NCI-H2107 (cell line): ENCODE data around the gene SRF.

Experiments used
- DNase-seq: peaks from one replicate; lab custom pipeline; 2025; lab: John Stamatoyannopoulos, UW

The SRF gene

GRCh38 chr6:43183441-43183840 is 12.4 kb downstream of the SRF start:
- no peak for DNase-seq

- DNase-seq, result no peak
Observed at GRCh38 chr6:43184268-43184985, 13.4 kb downstream of the SRF start.

- DNase-seq, result no peak
Observed at GRCh38 chr6:43185391-43185985, 14.4 kb downstream of the SRF start.

- no peak for DNase-seq
Observed at GRCh38 chr6:43186019-43186418, 14.9 kb downstream of the SRF start.

- no peak for DNase-seq
Observed at GRCh38 chr6:43186706-43187105, 15.6 kb downstream of the SRF start.

GRCh38 chr6:43187821-43188220 is 16.8 kb downstream of the SRF start:
- DNase-seq, result no peak

GRCh38 chr6:43188426-43188825 is 17.4 kb downstream of the SRF start:
- DNase-seq, result no peak

GRCh38 chr6:43189776-43190304 is 18.8 kb downstream of the SRF start:
- DNase-seq, result no peak

- no peak for DNase-seq
Observed at GRCh38 chr6:43192911-43193310, 21.8 kb downstream of the SRF start.

GRCh38 chr6:43193929-43194328 is 22.9 kb downstream of the SRF start:
- DNase-seq, result no peak

GRCh38 chr6:43196337-43196736 is 25.3 kb downstream of the SRF start:
- DNase-seq, result no peak

GRCh38 chr6:43199912-43200311 is 28.8 kb downstream of the SRF start:
- no peak for DNase-seq

GRCh38 chr6:43200541-43200940 is 29.5 kb downstream of the SRF start:
- DNase-seq, result no peak

GRCh38 chr6:43202451-43202850 is 31.4 kb downstream of the SRF start:
- no peak for DNase-seq

- DNase-seq, result no peak
Observed at GRCh38 chr6:43203029-43203717, 32.1 kb downstream of the SRF start.

GRCh38 chr6:43203718-43204095 is 32.6 kb downstream of the SRF start:
- no peak for DNase-seq

- no peak for DNase-seq
Observed at GRCh38 chr6:43204271-43205105, 33.4 kb downstream of the SRF start.

- no peak for DNase-seq
Observed at GRCh38 chr6:43205849-43206248, 34.8 kb downstream of the SRF start.

GRCh38 chr6:43207286-43207685 is 36.2 kb downstream of the SRF start:
- no peak for DNase-seq

GRCh38 chr6:43211955-43212354 is 40.9 kb downstream of the SRF start:
- no peak for DNase-seq

GRCh38 chr6:43213431-43213830 is 42.4 kb downstream of the SRF start:
- DNase-seq, result no peak

- DNase-seq, result no peak
Observed at GRCh38 chr6:43215066-43215465, 44.0 kb downstream of the SRF start.
